ENCODE results near the gene CAST.
"Not testable (repeated sequence)": the region's sequence is repeated elsewhere in the genome, so short reads cannot be mapped to it uniquely, and the experiment has no call there.

Gene CAST

DNA sequence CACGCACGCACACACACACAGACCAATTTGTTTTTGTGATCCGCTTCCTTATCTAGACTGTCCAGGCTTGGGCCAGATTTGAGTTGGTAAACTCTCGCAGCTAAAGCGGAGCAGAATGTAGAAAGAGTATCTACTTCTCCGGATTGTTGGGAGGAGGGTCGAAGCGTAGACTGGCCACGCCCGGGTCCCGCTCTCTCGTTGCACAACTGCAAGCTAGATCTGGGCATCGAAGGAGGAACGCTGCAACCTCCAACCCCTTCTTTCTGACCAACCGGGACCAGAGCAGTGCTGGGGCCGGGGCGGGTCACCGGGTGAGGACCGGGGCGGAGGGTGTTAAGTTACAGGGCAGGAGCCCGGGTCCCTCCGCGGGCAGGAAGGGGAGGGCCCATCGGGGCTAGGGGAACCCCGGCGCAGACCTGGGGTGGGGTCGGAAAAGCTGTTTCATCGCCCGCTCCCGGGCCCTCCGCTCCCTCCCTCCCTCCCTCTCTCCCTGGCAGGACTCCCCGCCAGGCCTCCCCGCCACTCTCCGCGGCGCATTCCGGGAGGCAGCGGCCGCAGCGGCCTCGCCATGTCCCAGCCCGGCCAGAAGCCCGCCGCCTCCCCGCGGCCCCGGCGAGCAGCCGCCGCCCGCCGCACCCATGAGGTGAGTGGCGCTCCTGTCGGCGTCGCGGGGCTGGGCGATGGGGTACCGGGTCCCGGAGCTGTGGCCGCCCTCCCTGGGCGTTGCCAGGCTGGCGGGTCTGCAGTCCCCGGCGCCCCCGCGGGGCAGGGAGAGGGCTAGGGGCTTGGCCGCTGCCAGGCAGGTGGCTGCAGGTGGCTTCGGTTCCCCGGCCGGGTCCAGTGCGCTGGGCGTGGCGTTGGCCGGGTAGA lies at the start of gene CAST:
Gene CAST (plus strand): TSS at position 522 of the 870 bp plus-strand sequence. CDS start 47 bp downstream, at position 569.
- DNase-seq = no peak

GRCh38 chr5:96614110-96614691 lies 48.0 kb upstream of the CAST start:
- peak; percentile 75 for DNase-seq

DNA sequence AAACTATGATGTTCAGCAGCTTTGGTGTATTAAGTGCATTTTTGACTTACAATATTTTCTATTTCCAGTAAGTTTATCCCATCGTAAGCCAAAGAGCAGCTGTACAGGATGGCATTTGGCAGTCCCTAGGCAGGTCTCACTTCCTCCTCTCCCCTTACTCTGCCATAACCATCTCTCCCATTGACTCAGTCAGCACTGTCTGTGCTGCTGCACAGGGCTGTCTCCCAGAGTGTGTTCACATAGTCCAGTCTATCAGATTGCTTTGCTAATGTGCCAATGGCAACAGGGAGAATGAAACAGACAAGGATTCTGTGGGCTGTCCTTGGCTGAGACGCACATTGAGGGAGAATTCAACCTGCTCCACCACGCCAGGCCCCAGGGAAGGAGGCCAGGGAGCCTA lies 47.0 kb upstream of the CAST start:
- DNase-seq = no peak

GRCh38 chr5:96616801-96617200 lies 45.4 kb upstream of the CAST start:
- DNase-seq = no peak

- DNase-seq = not testable (repeated sequence)
These were observed 43.7 kb upstream of the CAST start for GRCh38 chr5:96618311-96619016.

- DNase-seq = no peak
These were observed 42.2 kb upstream of the CAST start for GRCh38 chr5:96619946-96620345.

GRCh38 chr5:96624596-96624995 lies 37.6 kb upstream of the CAST start:
- DNase-seq = no peak

GRCh38 chr5:96625365-96625764 lies 36.8 kb upstream of the CAST start:
- DNase-seq = no peak

GRCh38 chr5:96626956-96627355 lies 35.2 kb upstream of the CAST start:
- no peak for DNase-seq

DNA sequence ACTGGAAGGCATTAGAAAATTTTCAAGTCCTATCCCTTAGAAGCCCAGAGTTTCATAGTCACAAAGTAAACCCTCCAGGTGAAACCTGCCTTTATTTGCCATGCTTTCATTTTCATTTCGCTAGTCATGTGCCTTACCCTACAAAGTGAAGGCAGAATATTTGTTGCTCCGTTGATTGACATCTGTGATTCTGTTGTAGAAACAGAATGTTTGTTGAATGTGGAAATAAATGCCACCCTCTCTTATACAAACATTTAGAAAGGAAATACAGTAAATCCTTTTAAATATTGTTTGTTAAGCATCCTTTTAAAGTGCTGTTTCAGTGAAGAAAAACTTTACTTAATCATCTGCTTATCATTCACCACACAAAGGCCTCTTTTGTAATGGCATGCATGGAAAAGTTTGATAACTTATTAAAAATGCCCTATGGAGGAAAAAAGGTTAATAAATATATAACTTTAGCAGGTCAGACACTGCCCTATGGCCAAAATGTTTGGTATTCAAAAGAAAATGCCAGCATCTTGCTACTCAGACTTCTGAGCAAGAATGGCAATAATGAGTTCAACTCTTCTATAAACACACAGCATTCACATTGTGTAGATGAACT lies 34.3 kb upstream of the CAST start:
- no peak for DNase-seq

DNA sequence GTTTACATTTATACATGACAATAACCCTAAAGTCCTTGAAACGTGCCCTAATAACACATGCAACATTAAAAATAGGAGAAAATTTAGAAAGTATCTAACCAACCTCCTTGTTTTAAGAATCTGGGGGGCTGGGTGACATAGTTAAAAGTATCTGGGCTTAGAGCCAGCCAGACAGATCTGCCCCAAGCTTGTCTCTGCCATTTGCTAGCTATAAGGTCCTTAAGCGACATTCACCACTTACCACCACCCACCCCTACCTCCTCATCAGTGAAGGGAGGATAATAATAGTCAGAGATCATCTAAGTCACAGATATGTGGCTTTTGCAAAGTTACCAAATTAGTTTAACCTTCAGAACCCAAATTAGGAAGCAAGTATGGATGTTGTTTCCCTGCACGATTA lies 33.8 kb upstream of the CAST start:
- DNase-seq = no peak

GRCh38 chr5:96629774-96630173 lies 32.4 kb upstream of the CAST start:
- peak; percentile 5 for DNase-seq

DNA sequence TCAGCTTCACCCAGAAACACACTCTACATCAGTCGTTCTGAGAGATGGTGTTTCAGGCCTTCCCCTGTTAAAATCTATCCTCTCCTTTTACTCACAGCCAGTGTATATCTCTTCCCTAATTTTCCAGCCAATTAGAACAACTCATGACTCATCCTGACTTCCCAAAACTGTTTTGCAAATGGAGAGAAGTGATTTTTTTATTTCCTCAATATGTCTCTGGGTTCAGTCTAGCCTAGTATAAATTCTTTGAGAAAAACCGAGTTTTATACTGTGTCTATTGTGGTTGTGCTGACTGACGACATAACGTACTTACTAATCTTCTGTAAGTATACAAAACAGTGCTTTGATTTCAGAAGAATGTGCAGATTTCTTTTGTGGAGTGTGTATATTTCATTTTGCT lies 28.4 kb upstream of the CAST start:
- DNase-seq = no peak

- DNase-seq = no peak
These were observed 27.3 kb upstream of the CAST start for GRCh38 chr5:96634881-96635280.

DNA sequence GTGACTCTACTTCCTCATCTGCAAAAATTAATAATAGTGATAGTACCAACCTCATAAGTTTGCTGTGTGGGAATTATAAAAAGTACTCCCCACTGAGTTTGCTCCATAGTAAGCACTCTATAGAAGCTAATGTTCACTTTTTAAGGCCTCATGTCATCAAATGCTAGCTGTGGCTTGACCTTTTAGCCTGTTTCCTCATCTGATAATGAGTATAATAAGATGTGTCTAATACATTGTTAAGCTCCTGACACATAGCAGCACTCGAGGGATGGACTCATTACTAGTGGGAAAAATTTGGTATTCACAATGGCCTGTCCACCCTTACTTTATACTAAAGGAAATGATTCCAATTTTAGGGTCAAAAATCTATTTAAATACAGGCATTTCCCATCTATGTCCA lies 26.1 kb upstream of the CAST start:
- DNase-seq = no peak

DNA sequence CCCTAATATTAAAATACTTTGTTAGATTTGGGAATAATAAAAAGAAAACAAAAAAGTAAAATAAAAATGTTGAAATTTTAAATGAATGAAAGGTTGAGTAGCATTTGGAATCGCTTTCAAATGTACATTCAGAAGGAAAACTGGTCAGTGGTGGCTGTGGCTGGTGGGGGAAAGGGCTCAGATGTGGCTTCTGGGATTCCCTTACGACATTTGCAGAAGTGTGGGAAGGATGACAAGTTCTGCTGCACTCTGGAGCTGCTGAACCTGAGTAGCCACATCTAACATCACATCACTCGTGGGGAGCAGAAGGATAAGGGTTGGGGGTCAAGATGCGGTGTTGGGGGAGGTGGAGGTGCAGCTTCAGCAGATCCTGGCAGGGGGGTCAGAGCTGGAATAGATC lies 25.6 kb upstream of the CAST start:
- no peak for DNase-seq

GRCh38 chr5:96637196-96637595 lies 25.0 kb upstream of the CAST start:
- DNase-seq = no peak

- DNase-seq = no peak
These were observed 23.6 kb upstream of the CAST start for GRCh38 chr5:96638561-96638960.

GRCh38 chr5:96640696-96641095 lies 21.5 kb upstream of the CAST start:
- no peak for DNase-seq

GRCh38 chr5:96641368-96642280 lies 20.6 kb upstream of the CAST start:
- DNase-seq = no peak

- no peak for DNase-seq
These were observed 19.9 kb upstream of the CAST start for GRCh38 chr5:96642281-96642640.

GRCh38 chr5:96645091-96645490 lies 17.1 kb upstream of the CAST start:
- DNase-seq = no peak

DNA sequence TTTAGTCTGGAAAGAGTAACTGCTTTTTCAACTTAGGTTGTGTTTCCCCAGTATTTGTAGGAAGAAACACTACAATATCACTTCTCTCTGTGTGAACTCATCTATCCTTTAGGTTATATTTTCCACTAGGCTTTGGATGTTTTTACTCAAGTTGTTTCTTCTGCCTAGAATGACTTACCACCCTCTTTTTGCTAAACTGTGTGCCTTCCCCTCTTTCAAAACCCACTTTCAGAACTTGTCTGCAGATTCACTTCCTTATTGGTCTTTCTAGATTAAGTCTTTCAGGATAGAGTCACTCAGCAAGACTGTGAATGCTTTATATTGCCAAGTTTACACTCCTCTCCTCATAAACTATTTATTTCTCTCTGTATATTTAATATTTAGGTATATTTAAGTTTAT lies 14.2 kb upstream of the CAST start:
- DNase-seq = no peak
